BLaER1 (cell line): Measurements from ENCODE around the gene PDE4A.
"Not testable (repeated sequence)": the region's sequence is repeated elsewhere in the genome, so short reads cannot be mapped to it uniquely, and the experiment has no call there.

ENCODE experiments used
- H3K27ac ChIP-seq: shearing (Covaris generic); formaldehyde crosslinking; 2 replicates; pipeline ENCODE4 v1.8.1; 2022
- H3K27me3 ChIP-seq: shearing (Covaris generic); formaldehyde crosslinking; 2 replicates; pipeline ENCODE4 v1.8.1; 2022
- H3K36me3 ChIP-seq: shearing (Covaris generic); formaldehyde crosslinking; 2 replicates; pipeline ENCODE4 v1.8.1; 2022
- H3K4me1 ChIP-seq: shearing (Covaris generic); formaldehyde crosslinking; 2 replicates; pipeline ENCODE4 v1.8.1; 2022
- H3K4me2 ChIP-seq: shearing (Covaris generic); formaldehyde crosslinking; 2 replicates; pipeline ENCODE4 v1.8.1; 2022
- H3K4me3 ChIP-seq: shearing (Covaris generic); formaldehyde crosslinking; 2 replicates; pipeline ENCODE4 v1.8.1; 2022
- H3K9ac ChIP-seq: shearing (Covaris generic); formaldehyde crosslinking; 2 replicates; pipeline ENCODE4 v1.8.1; 2022
- H3K9me3 ChIP-seq: shearing (Covaris generic); formaldehyde crosslinking; 2 replicates; pipeline ENCODE4 v1.8.1; 2022
- H4K20me1 ChIP-seq: shearing (Covaris generic); formaldehyde crosslinking; 2 replicates; pipeline ENCODE4 v1.8.1; 2022
- Cebpa-rat ChIP-seq: shearing (Covaris generic); IDR thresholded peaks from 2 replicates; pipeline ENCODE4 v1.8.1; 2022

PDE4A gene

GRCh38 chr19:10433131-10433536 is 12.8 kb downstream of the PDE4A start:
- Histone ChIP-seq H4K20me1 (peaks cover 74% of the 10 kb centered on the region), H3K9ac (peak overlapping the region; percentile 71), H3K36me3 (no peaks in the 10 kb centered on the region), H3K4me3 (no peak overlapping the region; the same call in 1 of the 2 replicates), H3K27me3 (no peaks in the 10 kb centered on the region), H3K27ac (peak overlapping the region; percentile 63), H3K4me2 (peak overlapping the region; percentile 95), H3K4me1 (peaks cover 83% of the 10 kb centered on the region), H3K9me3 (no peaks in the 10 kb centered on the region)
- TF ChIP-seq Cebpa-rat, result no peak

- Histone ChIP-seq H3K36me3 (peaks cover 12% of the 10 kb centered on the region; the same call in 1 of the 2 replicates), H3K27ac (no peak overlapping the region), H3K4me1 (peaks cover 28% of the 10 kb centered on the region), H3K9ac (no peak overlapping the region), H3K27me3 (no peaks in the 10 kb centered on the region), H3K4me3 (no peak overlapping the region), H3K9me3 (no peaks in the 10 kb centered on the region), H3K4me2 (no peak overlapping the region), H4K20me1 (peaks cover 74% of the 10 kb centered on the region)
- no peak for TF ChIP-seq Cebpa-rat
Measured at GRCh38 chr19:10439588-10439987, 19.2 kb downstream of the PDE4A start.

- no peak overlapping the region for H3K27ac ChIP-seq
- no peaks in the 10 kb centered on the region for H3K9me3 ChIP-seq
- peaks cover 25% of the 10 kb centered on the region for H3K36me3 ChIP-seq
- H3K27me3 ChIP-seq, result no peaks in the 10 kb centered on the region
- H3K4me3 ChIP-seq, result no peak overlapping the region
- H3K9ac ChIP-seq, result no peak overlapping the region
- peaks cover 19% of the 10 kb centered on the region for H3K4me1 ChIP-seq
- H4K20me1 ChIP-seq, result peaks cover 77% of the 10 kb centered on the region
- TF ChIP-seq Cebpa-rat, result no peak
- H3K4me2 ChIP-seq, result no peak overlapping the region
Measured at GRCh38 chr19:10442698-10443097, 22.4 kb downstream of the PDE4A start.

GRCh38 chr19:10449037-10449436 is 28.7 kb downstream of the PDE4A start:
- H3K9ac ChIP-seq, result no peak overlapping the region
- no peak for TF ChIP-seq Cebpa-rat
- H3K27ac ChIP-seq, result no peak overlapping the region
- no peaks in the 10 kb centered on the region for H3K9me3 ChIP-seq
- H4K20me1 ChIP-seq, result peaks cover 61% of the 10 kb centered on the region
- H3K4me2 ChIP-seq, result no peak overlapping the region
- no peak overlapping the region for H3K4me3 ChIP-seq
- peaks cover 52% of the 10 kb centered on the region for H3K36me3 ChIP-seq
- H3K4me1 ChIP-seq, result peaks cover 41% of the 10 kb centered on the region
- H3K27me3 ChIP-seq, result no peaks in the 10 kb centered on the region

GRCh38 chr19:10450191-10450852 is 30.0 kb downstream of the PDE4A start:
- no peaks in the 10 kb centered on the region for H3K9me3 ChIP-seq
- no peak for TF ChIP-seq Cebpa-rat
- H3K36me3 ChIP-seq, result peaks cover 65% of the 10 kb centered on the region
- peaks cover 38% of the 10 kb centered on the region for H3K4me1 ChIP-seq
- H4K20me1 ChIP-seq, result peaks cover 59% of the 10 kb centered on the region
- H3K9ac ChIP-seq, result no peak overlapping the region
- no peak overlapping the region for H3K4me3 ChIP-seq
- no peak overlapping the region for H3K27ac ChIP-seq
- no peak overlapping the region for H3K4me2 ChIP-seq
- H3K27me3 ChIP-seq, result no peaks in the 10 kb centered on the region

- no peak overlapping the region for H3K27ac ChIP-seq
- H3K9ac ChIP-seq, result no peak overlapping the region
- H3K27me3 ChIP-seq, result no peaks in the 10 kb centered on the region
- H3K4me1 ChIP-seq, result peaks cover 36% of the 10 kb centered on the region
- peaks cover 69% of the 10 kb centered on the region for H3K36me3 ChIP-seq
- H4K20me1 ChIP-seq, result peaks cover 55% of the 10 kb centered on the region
- H3K9me3 ChIP-seq, result no peaks in the 10 kb centered on the region
- TF ChIP-seq Cebpa-rat, result no peak
- no peak overlapping the region for H3K4me3 ChIP-seq
- peak overlapping the region; percentile 33 for H3K4me2 ChIP-seq
Measured at GRCh38 chr19:10450853-10451609, 30.7 kb downstream of the PDE4A start.

- no peak overlapping the region for H3K4me3 ChIP-seq
- H3K9me3 ChIP-seq, result no peaks in the 10 kb centered on the region
- H3K4me2 ChIP-seq, result peak overlapping the region; percentile 65
- H4K20me1 ChIP-seq, result peaks cover 46% of the 10 kb centered on the region
- no peak for TF ChIP-seq Cebpa-rat
- no peak overlapping the region for H3K27ac ChIP-seq
- H3K4me1 ChIP-seq, result peaks cover 36% of the 10 kb centered on the region
- no peaks in the 10 kb centered on the region for H3K27me3 ChIP-seq
- peaks cover 73% of the 10 kb centered on the region for H3K36me3 ChIP-seq
- no peak overlapping the region for H3K9ac ChIP-seq
Measured at GRCh38 chr19:10452726-10453618, 32.6 kb downstream of the PDE4A start.

- Histone ChIP-seq H3K4me1 (peaks cover 36% of the 10 kb centered on the region), H3K36me3 (peaks cover 74% of the 10 kb centered on the region), H3K9me3 (no peaks in the 10 kb centered on the region), H4K20me1 (peaks cover 43% of the 10 kb centered on the region), H3K27me3 (no peaks in the 10 kb centered on the region), H3K4me2 (peak overlapping the region; percentile 65), H3K27ac (0 out of 2 replicates have a peak overlapping the region, but pooled peaks have one; percentile 2), H3K4me3 (no peak overlapping the region), H3K9ac (no peak overlapping the region)
- TF ChIP-seq Cebpa-rat, result no peak
Measured at GRCh38 chr19:10453852-10454251, 33.5 kb downstream of the PDE4A start.

- Histone ChIP-seq H3K27ac (0 out of 2 replicates have a peak overlapping the region, but pooled peaks have one; percentile 2), H3K4me2 (peak overlapping the region; percentile 65), H3K9ac (no peak overlapping the region), H3K9me3 (no peaks in the 10 kb centered on the region), H3K36me3 (peaks cover 74% of the 10 kb centered on the region), H3K27me3 (no peaks in the 10 kb centered on the region), H3K4me1 (peaks cover 36% of the 10 kb centered on the region), H4K20me1 (peaks cover 41% of the 10 kb centered on the region), H3K4me3 (no peak overlapping the region)
- no peak for TF ChIP-seq Cebpa-rat
Measured at GRCh38 chr19:10454267-10454666, 33.9 kb downstream of the PDE4A start.

- Histone ChIP-seq H3K36me3 (peaks cover 77% of the 10 kb centered on the region), H4K20me1 (peaks cover 20% of the 10 kb centered on the region), H3K4me1 (peaks cover 16% of the 10 kb centered on the region)
- H3K27me3 ChIP-seq, H3K4me2 ChIP-seq, H3K27ac ChIP-seq, H3K4me3 ChIP-seq, H3K9me3 ChIP-seq, H3K9ac ChIP-seq: not testable (repeated sequence)
Measured at GRCh38 chr19:10458733-10459132, 38.4 kb downstream of the PDE4A start.
